H1 (cell line): Measurements from ENCODE around the gene CDH8. TPM values are rescaled to one million over a fixed set of nuclear protein-coding genes. Genes with fewer than 3 reads are reported as not detected.

Experiments
- CTCF ChIA-PET: fragments of 300-600 bp; sonication (Branson Sonifier 250); formaldehyde crosslinking; loops from one replicate; lab custom pipeline; 2021; ENCODE audit not compliant: partially characterized antibody; lab: Charles Lee
- POLR2A ChIA-PET: fragments of 300-600 bp; sonication (Branson Sonifier 250); formaldehyde crosslinking; loops from one replicate; lab custom pipeline; 2021; ENCODE audit warnings: inconsistent platforms; ENCODE audit not compliant: partially characterized antibody; lab: Charles Lee
- DNase-seq, 2 experiments: peaks; one replicate each; pipeline versions ENCODE4 v3.0.0 to v3.0.0-alpha.2; 2010 to 2022; ENCODE audit warnings: low spot score in 2 of 2, low read depth in 1 of 2, mixed read lengths in 1 of 2
- FAIRE-seq: peaks from 2 replicates; lab custom pipeline; 2011; peaks lifted over from hg19 to GRCh38; lab: Jason Lieb, UNC
- H2AFZ ChIP-seq: 2 replicates; pipeline ENCODE4 v1.8.1; 2012; ENCODE audit warnings: low read length, inconsistent platforms
- H2AK5ac ChIP-seq: 2 replicates; pipeline ENCODE4 v1.6.1; 2013; ENCODE audit warnings: low read depth, low read length
- H2BK120ac ChIP-seq: replicated peaks from 2 replicates; pipeline ENCODE3; 2013; ENCODE audit warnings: low read depth, low read length, inconsistent platforms
- H2BK12ac ChIP-seq: 2 replicates; pipeline ENCODE4 v1.6.1; 2013; ENCODE audit warnings: low read depth, low read length
- H2BK15ac ChIP-seq: 2 replicates; pipeline ENCODE4 v1.6.1; 2013; ENCODE audit warnings: low read length
- H2BK20ac ChIP-seq: 2 replicates; pipeline ENCODE4 v1.6.1; 2013; ENCODE audit warnings: low read length
- H2BK5ac ChIP-seq: 2 replicates; pipeline ENCODE4 v1.6.1; 2013; ENCODE audit warnings: low read depth, low read length
- H3K14ac ChIP-seq: 2 replicates; pipeline ENCODE4 v1.6.1; 2013; ENCODE audit warnings: inconsistent platforms; ENCODE audit not compliant: insufficient read length
- H3K18ac ChIP-seq: 2 replicates; pipeline ENCODE4 v1.6.1; 2013; ENCODE audit warnings: low read length; ENCODE audit errors: extremely low read depth
- H3K23ac ChIP-seq: 2 replicates; pipeline ENCODE4 v1.6.1; 2013; ENCODE audit warnings: inconsistent platforms; ENCODE audit not compliant: insufficient read length
- H3K23me2 ChIP-seq: 2 replicates; pipeline ENCODE4 v1.6.1; 2013; ENCODE audit warnings: low read depth, low read length
- H3K27ac ChIP-seq: 2 replicates; pipeline ENCODE4 v1.6.1; 2011; ENCODE audit warnings: low read depth, low read length, inconsistent platforms
- H3K27me3 ChIP-seq, 4 experiments: replicated peaks in 1 of 4; 1 replicate in 1 of 4; 2 replicates in 3 of 4; pipeline versions ENCODE4 v1.6.1 to v1.8.1; 2011 to 2013; ENCODE audit warnings: low read length in 3 of 4, mild to moderate bottlenecking in 3 of 4, inconsistent platforms in 2 of 4, mixed read lengths in 2 of 4, moderate library complexity in 1 of 4; ENCODE audit not compliant: control insufficient read depth in 3 of 4, insufficient read depth in 3 of 4; ENCODE audit errors: extremely low read depth in 1 of 4
- H3K36me3 ChIP-seq, 4 experiments: 2 replicates each; pipeline versions ENCODE4 v1.6.1 to v1.8.1; 2011 to 2013; ENCODE audit warnings: mild to moderate bottlenecking in 4 of 4, low read length in 3 of 4, moderate library complexity in 2 of 4, control low read depth in 1 of 4, inconsistent platforms in 1 of 4; ENCODE audit not compliant: insufficient read depth in 4 of 4, control insufficient read depth in 2 of 4
- H3K4ac ChIP-seq: replicated peaks from 2 replicates; pipeline ENCODE3; 2013; ENCODE audit warnings: low read length, low read depth, mixed read lengths, inconsistent platforms; ENCODE audit not compliant: insufficient read length
- H3K4me1 ChIP-seq, 4 experiments: replicated peaks in 1 of 4; 1 replicate in 1 of 4; 2 replicates in 3 of 4; pipeline versions ENCODE4 v1.6.1 to v1.8.1; 2011 to 2013; ENCODE audit warnings: low read length in 3 of 4, inconsistent platforms in 2 of 4, mixed read lengths in 1 of 4; ENCODE audit not compliant: insufficient read depth in 4 of 4, control insufficient read depth in 3 of 4
- H3K4me2 ChIP-seq, 2 experiments: 2 replicates each; pipeline versions ENCODE4 v1.6.1 to v1.8.1; 2011 to 2013; ENCODE audit warnings: low read depth in 2 of 2, low read length in 2 of 2, control low read depth in 1 of 2, inconsistent platforms in 1 of 2, mild to moderate bottlenecking in 1 of 2; ENCODE audit not compliant: insufficient read depth in 1 of 2
- H3K4me3 ChIP-seq, 4 experiments: fragments of 200-600, 300-600 bp in 1 of 4; sonication (generic), shearing (Covaris generic), sonication (Bioruptor Twin) in 1 of 4; 2 replicates each; pipeline versions ENCODE4 v1.5.1 to v1.8.1; 2011 to 2016; ENCODE audit warnings: low read length in 4 of 4, low read depth in 3 of 4, control low read depth in 2 of 4, inconsistent platforms in 2 of 4, mild to moderate bottlenecking in 2 of 4, mixed read lengths in 1 of 4, moderate library complexity in 1 of 4; ENCODE audit not compliant: insufficient read depth in 2 of 4; ENCODE audit errors: extremely low read depth in 1 of 4
- H3K56ac ChIP-seq: replicated peaks from 2 replicates; pipeline ENCODE3; 2013; ENCODE audit warnings: low read depth, mild to moderate bottlenecking, mixed read lengths, low read length, inconsistent platforms; ENCODE audit not compliant: insufficient read length
- H3K79me1 ChIP-seq: 2 replicates; pipeline ENCODE4 v1.6.1; 2013; ENCODE audit warnings: low read depth, low read length, control low read depth
- H3K79me2 ChIP-seq, 2 experiments: 2 replicates each; pipeline versions ENCODE4 v1.6.1 to v1.8.1; 2012 to 2013; ENCODE audit warnings: low read length in 2 of 2, mild to moderate bottlenecking in 2 of 2, inconsistent platforms in 1 of 2; ENCODE audit not compliant: insufficient read depth in 2 of 2, control insufficient read depth in 1 of 2
- H3K9ac ChIP-seq, 4 experiments: replicated peaks in 1 of 4; 1 replicate in 1 of 4; 2 replicates in 3 of 4; pipeline versions ENCODE4 v1.6.1 to v1.8.1; 2011 to 2013; ENCODE audit warnings: low read depth in 3 of 4, low read length in 3 of 4, control low read depth in 2 of 4, mild to moderate bottlenecking in 2 of 4, moderate library complexity in 2 of 4, inconsistent platforms in 1 of 4; ENCODE audit errors: extremely low read depth in 1 of 4
- H3K9me3 ChIP-seq, 2 experiments: 2 replicates each; pipeline versions ENCODE4 v1.6.1 to v1.8.1; 2012 to 2013; ENCODE audit warnings: mild to moderate bottlenecking in 2 of 2, moderate library complexity in 2 of 2, control low read depth in 1 of 2, inconsistent platforms in 1 of 2, low read depth in 1 of 2, low read length in 1 of 2, mixed read lengths in 1 of 2; ENCODE audit not compliant: insufficient read depth in 2 of 2
- H4K20me1 ChIP-seq, 2 experiments: replicated peaks in 1 of 2; 2 replicates each; pipeline versions ENCODE3 to v1.8.1; 2011 to 2013; ENCODE audit warnings: inconsistent platforms in 2 of 2, low read length in 2 of 2, mild to moderate bottlenecking in 1 of 2; ENCODE audit not compliant: insufficient read depth in 2 of 2, control insufficient read depth in 1 of 2
- H4K5ac ChIP-seq: 2 replicates; pipeline ENCODE4 v1.6.1; 2013; ENCODE audit warnings: low read length, low read depth, mixed read lengths, inconsistent platforms; ENCODE audit not compliant: insufficient read length
- H4K8ac ChIP-seq: 2 replicates; pipeline ENCODE4 v1.8.0; 2013; ENCODE audit warnings: mild to moderate bottlenecking, moderate library complexity, low read length, inconsistent platforms; ENCODE audit not compliant: insufficient read depth; ENCODE audit errors: extremely low read depth
- H4K91ac ChIP-seq: replicated peaks from 2 replicates; pipeline ENCODE3; 2013; ENCODE audit warnings: low read length, mixed read lengths, inconsistent platforms; ENCODE audit not compliant: insufficient read length
- WGBS, 2 experiments: shearing (Covaris generic) in 1 of 2; methylation state at CpG; one replicate each; pipeline versions ENCODE4 v1.1.6 to v1.1.7; 2013 to 2015; ENCODE audit warnings: low lambda C conversion rate in 2 of 2, mixed read lengths in 2 of 2, inconsistent platforms in 1 of 2, low coverage in 1 of 2, missing lambda C conversion rate in 1 of 2; ENCODE audit not compliant: insufficient replicate concordance in 2 of 2, insufficient coverage in 1 of 2, insufficient read length in 1 of 2; ENCODE audit errors: extremely low coverage in 1 of 2, missing lambda C conversion rate in 1 of 2; 5-methylcytosine and 5-hydroxymethylcytosine counted together
- polyA plus RNA-seq, 7 experiments: library from polyadenylated mRNA; depleted of rRNA in 3 of 7; stranded (reverse) in 5 of 7; unstranded in 2 of 7; fragments of >200 nt in 5 of 7; fragments of 200-250 nt in 2 of 7; gene quantifications; 1 replicate in 5 of 7; 2 replicates in 1 of 7; 4 replicates in 1 of 7; pipeline versions ENCODE4 v1.2.1 to v1.2.3, GENCODE V29; 2011 to 2013; ENCODE audit warnings: missing spikeins in 2 of 7, mixed read lengths in 2 of 7
- total RNA-seq: library from RNA; stranded (reverse); fragmentation: NEBNext Ultra II Directional; extraction: Animal tissue kit (Norgen Biotek cat#: 25700); gene quantifications from 2 replicates; pipeline ENCODE4 v1.2.1, GENCODE V29; 2021

The CDH8 gene
- total and polyA plus RNA-seq, 2 of the 8 experiments (the other 6 are each of a cell fraction or from before 2014, with no cell fraction given), result 7.7 to 8.4 TPM

GRCh38 chr16:61797961-61798507 lies 238.2 kb downstream of the CDH8 start:
- H3K23me2 ChIP-seq, result no peaks in the 10 kb centered on the region
- no peaks in the 10 kb centered on the region for H4K20me1 ChIP-seq
- no peaks in the 10 kb centered on the region for H3K4me1 ChIP-seq
- 89% methylated on average over 1 of the region's 1 CpG; no CpG with 5 or more reads in 1 of the 2 experiments for WGBS, 2 experiments
- no peaks in the 10 kb centered on the region for H3K27me3 ChIP-seq
- H2AFZ ChIP-seq, result no peak overlapping the region
- H3K4me2 ChIP-seq, result no peak overlapping the region
- CTCF ChIA-PET, result no interaction called here
- FAIRE-seq, result no peak
- DNase-seq, result no peak
- no peak overlapping the region for H3K18ac ChIP-seq
- no peaks in the 10 kb centered on the region for H3K79me2 ChIP-seq
- H3K4ac ChIP-seq, result no peak overlapping the region
- POLR2A ChIA-PET, result no interaction called here
- H2BK20ac ChIP-seq, result no peak overlapping the region
- no peak overlapping the region for H2BK12ac ChIP-seq
- H3K36me3 ChIP-seq, result no peaks in the 10 kb centered on the region
- no peaks in the 10 kb centered on the region for H3K79me1 ChIP-seq
- no peak overlapping the region for H4K5ac ChIP-seq
- H3K9me3 ChIP-seq, result no peaks in the 10 kb centered on the region
- no peak overlapping the region for H3K23ac ChIP-seq
- H2AK5ac ChIP-seq, result no peak overlapping the region
- H3K56ac ChIP-seq, result no peak overlapping the region
- H3K27ac ChIP-seq, result no peak overlapping the region
- no peak overlapping the region for H4K91ac ChIP-seq
- H3K14ac ChIP-seq, result no peak overlapping the region
- no peak overlapping the region for H4K8ac ChIP-seq
- no peak overlapping the region for H2BK5ac ChIP-seq
- no peak overlapping the region for H2BK15ac ChIP-seq
- H3K9ac ChIP-seq, result no peak overlapping the region
- H3K4me3 ChIP-seq, result no peak overlapping the region
- H2BK120ac ChIP-seq, result no peak overlapping the region
